Liver (tissue), 3 donors: Measurements from ENCODE around the gene NLRP4.

ENCODE experiments used
- FOXA1 ChIP-seq: IDR thresholded peaks from 2 replicates; pipeline ENCODE4 v1.6.1; 2016; ENCODE audit warnings: antibody characterized with exemption
- HNF4G ChIP-seq: IDR thresholded peaks from 2 replicates; pipeline ENCODE4 v1.6.1; 2016; ENCODE audit warnings: antibody characterized with exemption
- JUND ChIP-seq, 2 donors: IDR thresholded peaks; 2 replicates each; pipeline ENCODE4 v1.6.1; 2016; ENCODE audit warnings: antibody characterized with exemption in 2 of 2
- NR2F2 ChIP-seq: IDR thresholded peaks from 2 replicates; pipeline ENCODE4 v1.6.1; 2016; ENCODE audit warnings: antibody characterized with exemption
- RAD21 ChIP-seq, 2 donors: IDR thresholded peaks; 2 replicates each; pipeline ENCODE4 v1.6.1; 2016; ENCODE audit warnings: antibody characterized with exemption in 2 of 2, mild to moderate bottlenecking in 2 of 2
- RXRA ChIP-seq, 2 donors: IDR thresholded peaks; 2 replicates each; pipeline ENCODE4 v1.6.1; 2017 to 2018; ENCODE audit warnings: antibody characterized with exemption in 2 of 2, mild to moderate bottlenecking in 1 of 2
- TAF1 ChIP-seq: conservative IDR thresholded peaks from 2 replicates; pipeline ENCODE4 v1.6.1; 2016; ENCODE audit warnings: antibody characterized with exemption, mild to moderate bottlenecking
- YY1 ChIP-seq: IDR thresholded peaks from 2 replicates; pipeline ENCODE4 v1.6.1; 2016; ENCODE audit warnings: antibody characterized with exemption, mild to moderate bottlenecking
- TF ChIP-seq, protein P1 (sequence below): fragments of 150-350 bp; IDR thresholded peaks from 2 replicates; pipeline ENCODE4 v1.5.1; 2017; ENCODE audit warnings: improper control_type of control experiment, low read depth, low read length; ENCODE audit not compliant: missing input control
- TF ChIP-seq, protein P2 (sequence below): IDR thresholded peaks from 2 replicates; pipeline ENCODE4 v1.6.1; 2016; ENCODE audit warnings: antibody characterized with exemption
- TF ChIP-seq, protein P3 (sequence below): IDR thresholded peaks from 2 replicates; pipeline ENCODE4 v1.6.1; 2016; ENCODE audit warnings: antibody characterized with exemption
- TF ChIP-seq, protein P4 (sequence below): IDR thresholded peaks from 2 replicates; pipeline ENCODE4 v1.6.1; 2016; ENCODE audit warnings: antibody characterized with exemption, mild to moderate bottlenecking
- TF ChIP-seq, protein P5 (sequence below): IDR thresholded peaks from 2 replicates; pipeline ENCODE4 v1.6.1; 2016; ENCODE audit warnings: antibody characterized with exemption
- donor health status: healthy.
- donor health status: healthy.

DNA sequence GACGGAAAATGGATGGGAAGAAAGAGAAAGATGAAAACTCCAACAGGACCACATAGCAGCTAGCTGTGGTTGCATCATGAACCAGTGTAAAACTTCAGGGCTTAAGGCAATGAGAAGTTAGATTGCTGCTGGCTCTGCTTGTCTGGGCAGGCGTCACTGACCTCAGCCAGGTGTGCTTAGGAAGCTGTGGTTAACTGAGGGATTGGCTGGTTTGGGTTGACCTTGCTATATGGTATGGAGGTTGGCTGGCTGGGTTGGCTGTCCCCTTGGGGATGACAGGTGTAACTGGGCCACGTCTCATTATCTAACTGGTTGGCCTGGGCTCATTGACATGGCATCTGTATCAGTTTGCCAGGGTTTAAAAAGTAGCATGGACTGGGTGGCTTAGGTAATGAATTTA is 40.9 kb downstream of the NLRP4 start:
- TF ChIP-seq JUND (IDR thresholded peaks at IDR 0.05) (no peak), NR2F2 (no peak), RAD21 (IDR thresholded peaks at IDR 0.05) (no peak), HNF4G (no peak), TAF1 (no peak), YY1 (no peak), FOXA1 (no peak), RXRA (IDR thresholded peaks at IDR 0.05) (no peak)
- TF ChIP-seq, protein P1, sequence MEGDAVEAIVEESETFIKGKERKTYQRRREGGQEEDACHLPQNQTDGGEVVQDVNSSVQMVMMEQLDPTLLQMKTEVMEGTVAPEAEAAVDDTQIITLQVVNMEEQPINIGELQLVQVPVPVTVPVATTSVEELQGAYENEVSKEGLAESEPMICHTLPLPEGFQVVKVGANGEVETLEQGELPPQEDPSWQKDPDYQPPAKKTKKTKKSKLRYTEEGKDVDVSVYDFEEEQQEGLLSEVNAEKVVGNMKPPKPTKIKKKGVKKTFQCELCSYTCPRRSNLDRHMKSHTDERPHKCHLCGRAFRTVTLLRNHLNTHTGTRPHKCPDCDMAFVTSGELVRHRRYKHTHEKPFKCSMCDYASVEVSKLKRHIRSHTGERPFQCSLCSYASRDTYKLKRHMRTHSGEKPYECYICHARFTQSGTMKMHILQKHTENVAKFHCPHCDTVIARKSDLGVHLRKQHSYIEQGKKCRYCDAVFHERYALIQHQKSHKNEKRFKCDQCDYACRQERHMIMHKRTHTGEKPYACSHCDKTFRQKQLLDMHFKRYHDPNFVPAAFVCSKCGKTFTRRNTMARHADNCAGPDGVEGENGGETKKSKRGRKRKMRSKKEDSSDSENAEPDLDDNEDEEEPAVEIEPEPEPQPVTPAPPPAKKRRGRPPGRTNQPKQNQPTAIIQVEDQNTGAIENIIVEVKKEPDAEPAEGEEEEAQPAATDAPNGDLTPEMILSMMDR, result no peak
- TF ChIP-seq, protein P2, sequence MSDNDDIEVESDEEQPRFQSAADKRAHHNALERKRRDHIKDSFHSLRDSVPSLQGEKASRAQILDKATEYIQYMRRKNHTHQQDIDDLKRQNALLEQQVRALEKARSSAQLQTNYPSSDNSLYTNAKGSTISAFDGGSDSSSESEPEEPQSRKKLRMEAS, result no peak
- TF ChIP-seq, protein P3, sequence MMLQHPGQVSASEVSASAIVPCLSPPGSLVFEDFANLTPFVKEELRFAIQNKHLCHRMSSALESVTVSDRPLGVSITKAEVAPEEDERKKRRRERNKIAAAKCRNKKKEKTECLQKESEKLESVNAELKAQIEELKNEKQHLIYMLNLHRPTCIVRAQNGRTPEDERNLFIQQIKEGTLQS, result no peak
- TF ChIP-seq, protein P4, sequence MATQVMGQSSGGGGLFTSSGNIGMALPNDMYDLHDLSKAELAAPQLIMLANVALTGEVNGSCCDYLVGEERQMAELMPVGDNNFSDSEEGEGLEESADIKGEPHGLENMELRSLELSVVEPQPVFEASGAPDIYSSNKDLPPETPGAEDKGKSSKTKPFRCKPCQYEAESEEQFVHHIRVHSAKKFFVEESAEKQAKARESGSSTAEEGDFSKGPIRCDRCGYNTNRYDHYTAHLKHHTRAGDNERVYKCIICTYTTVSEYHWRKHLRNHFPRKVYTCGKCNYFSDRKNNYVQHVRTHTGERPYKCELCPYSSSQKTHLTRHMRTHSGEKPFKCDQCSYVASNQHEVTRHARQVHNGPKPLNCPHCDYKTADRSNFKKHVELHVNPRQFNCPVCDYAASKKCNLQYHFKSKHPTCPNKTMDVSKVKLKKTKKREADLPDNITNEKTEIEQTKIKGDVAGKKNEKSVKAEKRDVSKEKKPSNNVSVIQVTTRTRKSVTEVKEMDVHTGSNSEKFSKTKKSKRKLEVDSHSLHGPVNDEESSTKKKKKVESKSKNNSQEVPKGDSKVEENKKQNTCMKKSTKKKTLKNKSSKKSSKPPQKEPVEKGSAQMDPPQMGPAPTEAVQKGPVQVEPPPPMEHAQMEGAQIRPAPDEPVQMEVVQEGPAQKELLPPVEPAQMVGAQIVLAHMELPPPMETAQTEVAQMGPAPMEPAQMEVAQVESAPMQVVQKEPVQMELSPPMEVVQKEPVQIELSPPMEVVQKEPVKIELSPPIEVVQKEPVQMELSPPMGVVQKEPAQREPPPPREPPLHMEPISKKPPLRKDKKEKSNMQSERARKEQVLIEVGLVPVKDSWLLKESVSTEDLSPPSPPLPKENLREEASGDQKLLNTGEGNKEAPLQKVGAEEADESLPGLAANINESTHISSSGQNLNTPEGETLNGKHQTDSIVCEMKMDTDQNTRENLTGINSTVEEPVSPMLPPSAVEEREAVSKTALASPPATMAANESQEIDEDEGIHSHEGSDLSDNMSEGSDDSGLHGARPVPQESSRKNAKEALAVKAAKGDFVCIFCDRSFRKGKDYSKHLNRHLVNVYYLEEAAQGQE, result no peak
- TF ChIP-seq, protein P5, sequence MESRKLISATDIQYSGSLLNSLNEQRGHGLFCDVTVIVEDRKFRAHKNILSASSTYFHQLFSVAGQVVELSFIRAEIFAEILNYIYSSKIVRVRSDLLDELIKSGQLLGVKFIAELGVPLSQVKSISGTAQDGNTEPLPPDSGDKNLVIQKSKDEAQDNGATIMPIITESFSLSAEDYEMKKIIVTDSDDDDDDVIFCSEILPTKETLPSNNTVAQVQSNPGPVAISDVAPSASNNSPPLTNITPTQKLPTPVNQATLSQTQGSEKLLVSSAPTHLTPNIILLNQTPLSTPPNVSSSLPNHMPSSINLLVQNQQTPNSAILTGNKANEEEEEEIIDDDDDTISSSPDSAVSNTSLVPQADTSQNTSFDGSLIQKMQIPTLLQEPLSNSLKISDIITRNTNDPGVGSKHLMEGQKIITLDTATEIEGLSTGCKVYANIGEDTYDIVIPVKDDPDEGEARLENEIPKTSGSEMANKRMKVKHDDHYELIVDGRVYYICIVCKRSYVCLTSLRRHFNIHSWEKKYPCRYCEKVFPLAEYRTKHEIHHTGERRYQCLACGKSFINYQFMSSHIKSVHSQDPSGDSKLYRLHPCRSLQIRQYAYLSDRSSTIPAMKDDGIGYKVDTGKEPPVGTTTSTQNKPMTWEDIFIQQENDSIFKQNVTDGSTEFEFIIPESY, result no peak
